Measurements from ENCODE around the gene BEND3. TPM values are rescaled to one million over a fixed set of nuclear protein-coding genes. Genes with fewer than 3 reads are reported as not detected.

BEND3 gene
- total RNA-seq, 1 donor from 2014 or later: 3.8 TPM

- intact Hi-C loops (cut with DNase I): no loop called here
- Histone ChIP-seq H3K36me3 (no peaks in the 10 kb centered on the region), H3K4me1 (peaks cover 5% of the 10 kb centered on the region), H3K4me3 (no peak overlapping the region), H3K27ac (no peak overlapping the region), H3K9me3 (no peaks in the 10 kb centered on the region), H3K27me3 (no peaks in the 10 kb centered on the region)
- ATAC-seq (no peak), DNase-seq (no peak)
- TF ChIP-seq CTCF (IDR thresholded peaks at IDR 0.05): no peak
Measured at GRCh38 chr6:107110200-107110599, 5.1 kb downstream of the BEND3 start.

DNA sequence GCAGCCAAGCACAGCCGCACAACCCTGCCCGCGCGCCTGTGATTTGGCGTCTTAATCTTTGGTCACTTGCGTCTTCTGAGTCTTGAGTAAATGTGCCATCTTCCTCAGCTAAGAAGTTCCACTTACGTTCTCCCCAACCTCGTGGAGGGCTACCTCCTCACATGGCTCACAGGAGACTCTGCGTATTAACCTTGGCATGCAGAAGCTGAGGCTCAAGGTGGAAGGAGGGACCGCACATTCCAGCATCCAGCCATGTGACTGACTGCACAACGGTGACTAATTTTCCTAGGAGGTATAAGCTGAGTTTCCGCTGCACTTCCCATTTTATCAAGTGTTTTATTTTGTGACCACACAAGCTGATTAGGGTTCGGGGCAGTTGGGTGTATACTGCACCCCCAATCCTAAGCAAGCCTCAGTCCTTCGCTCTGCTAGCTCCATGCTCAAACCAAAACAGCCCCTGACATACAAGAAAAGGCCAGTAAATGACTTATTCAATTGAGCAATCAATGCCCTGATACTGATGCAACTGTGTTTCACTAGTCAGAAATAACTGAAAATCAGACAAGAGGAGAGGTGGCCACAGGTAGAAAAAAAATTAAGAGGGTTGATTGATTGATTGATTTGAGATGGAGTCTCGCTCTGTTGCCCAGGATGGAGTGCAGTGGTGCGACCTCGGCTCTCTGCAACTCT lies 7.0 kb downstream of the BEND3 start:
- intact Hi-C loops (cut with DNase I): no loop called here

DNA sequence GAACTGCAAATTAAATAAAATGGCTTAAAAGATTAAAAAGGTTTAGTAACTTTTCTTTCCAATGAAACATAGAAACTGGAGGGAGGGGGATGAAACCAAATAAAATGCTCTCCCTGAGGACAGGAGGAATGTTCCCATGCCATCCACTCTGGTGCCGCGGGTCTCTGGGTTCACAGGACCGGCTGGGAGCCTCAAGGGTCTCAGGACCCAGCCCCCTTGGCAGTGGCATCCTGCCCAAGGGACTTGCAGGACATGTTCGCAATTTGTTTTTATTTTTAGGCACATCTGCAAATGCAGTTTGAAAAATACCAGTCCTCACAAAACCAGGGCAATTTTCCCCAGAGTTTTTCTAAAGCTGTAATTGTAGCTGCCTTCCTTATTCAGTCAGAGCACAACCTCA lies 7.5 kb downstream of the BEND3 start:
- Histone ChIP-seq H3K27ac (no peak overlapping the region), H3K9me3 (no peaks in the 10 kb centered on the region), H3K36me3 (no peaks in the 10 kb centered on the region), H3K4me1 (no peaks in the 10 kb centered on the region), H3K4me3 (no peak overlapping the region), H3K27me3 (no peaks in the 10 kb centered on the region)
- ATAC-seq: no peak
- TF ChIP-seq CTCF (IDR thresholded peaks at IDR 0.05): no peak
- no peak for DNase-seq
- intact Hi-C loops (cut with DNase I): no loop called here

More for the DNA sequence above, 7.0 kb downstream of the BEND3 start:
- Histone ChIP-seq H3K36me3 (no peaks in the 10 kb centered on the region), H3K9me3 (no peaks in the 10 kb centered on the region), H3K4me3 (no peak overlapping the region), H3K4me1 (no peaks in the 10 kb centered on the region), H3K27ac (no peak overlapping the region), H3K27me3 (no peaks in the 10 kb centered on the region)
- ATAC-seq (no peak), DNase-seq (no peak)
- TF ChIP-seq CTCF (IDR thresholded peaks at IDR 0.05): no peak

DNA sequence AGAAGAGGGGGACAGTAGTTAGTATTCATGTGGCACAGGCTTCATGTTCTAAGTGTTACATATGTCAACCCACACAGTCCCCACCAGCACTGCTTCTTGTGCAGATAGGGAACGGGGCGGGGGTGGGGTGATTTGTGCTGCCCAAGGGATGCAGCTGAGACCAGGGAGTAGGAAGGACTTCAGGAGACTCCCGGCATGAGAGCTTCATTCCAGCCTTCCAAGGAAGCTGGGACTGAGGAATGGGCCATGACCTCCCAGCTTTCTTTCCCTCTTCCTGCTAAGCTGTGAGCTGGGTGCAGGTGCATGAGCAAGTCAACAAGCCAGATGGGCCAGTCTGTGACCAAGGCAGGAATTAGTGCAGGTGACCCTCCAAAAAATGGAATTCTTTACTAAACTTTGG lies 9.2 kb downstream of the BEND3 start:
- Histone ChIP-seq H3K27me3 (no peaks in the 10 kb centered on the region), H3K27ac (no peak overlapping the region), H3K9me3 (no peaks in the 10 kb centered on the region), H3K4me1 (no peaks in the 10 kb centered on the region), H3K4me3 (no peak overlapping the region), H3K36me3 (no peaks in the 10 kb centered on the region)
- intact Hi-C loops (cut with DNase I): no loop called here
- ATAC-seq (no peak), DNase-seq (no peak)
- TF ChIP-seq CTCF (IDR thresholded peaks at IDR 0.05): no peak

DNA sequence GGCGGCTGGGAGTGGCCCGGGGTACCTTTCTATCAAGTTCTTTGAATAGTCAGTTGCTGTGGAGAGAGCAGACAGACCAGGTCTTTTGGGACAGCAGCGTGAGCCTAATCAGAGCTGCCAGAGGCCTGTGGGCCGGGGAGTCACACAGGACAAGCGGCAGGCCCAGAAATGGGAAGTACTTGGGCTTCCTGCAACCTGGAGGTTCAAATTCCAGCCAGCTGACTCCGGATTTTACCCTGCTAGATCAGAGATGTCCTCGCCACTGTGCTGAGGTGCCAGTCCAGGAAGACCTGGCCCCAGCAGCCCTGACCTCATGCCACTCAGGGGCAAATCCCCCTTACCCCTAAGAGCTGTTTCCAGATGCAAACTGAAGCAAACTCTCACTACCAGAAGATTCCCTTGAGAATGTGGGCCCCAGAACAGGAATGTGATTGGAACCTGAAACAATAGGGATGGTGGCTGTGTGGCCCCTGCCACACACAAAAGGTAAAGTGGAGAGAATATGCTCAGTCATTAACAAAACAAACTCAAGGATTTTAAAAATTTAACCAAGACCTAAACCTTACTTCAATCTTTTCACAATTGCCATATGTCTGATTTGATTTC lies 9.7 kb downstream of the BEND3 start:
- no peaks in the 10 kb centered on the region for H3K9me3 ChIP-seq
- H3K27me3 ChIP-seq: no peaks in the 10 kb centered on the region
- ATAC-seq (no peak), DNase-seq (no peak)
- H3K27ac ChIP-seq: no peak overlapping the region
- TF ChIP-seq CTCF (IDR thresholded peaks at IDR 0.05): no peak
- no peaks in the 10 kb centered on the region for H3K36me3 ChIP-seq
- H3K4me1 ChIP-seq: no peaks in the 10 kb centered on the region
- intact Hi-C loops (cut with DNase I): no loop called here
- no peak overlapping the region for H3K4me3 ChIP-seq

All from upper lobe of right lung (tissue), 1 donor.